ENCODE data around the gene UBL5.

UBL5 gene

GRCh38 chr19:9878511-9879196 lies 50.9 kb downstream of the UBL5 start:
- H3K4me3 ChIP-seq (ENCODE audit: low read depth, low read length), result no peak overlapping the region
- no peak for TF ChIP-seq CTCF (IDR thresholded peaks at IDR 0.05; ENCODE audit: low read depth, low read length)
- DNase-seq, result no peak
- H3K9me3 ChIP-seq (ENCODE audit: severe bottlenecking), result no peaks in the 10 kb centered on the region
- no peaks in the 10 kb centered on the region for H3K27me3 ChIP-seq (ENCODE audit: insufficient read depth, low read depth, severe bottlenecking)
- H3K36me3 ChIP-seq, result peaks cover 5% of the 10 kb centered on the region
- H3K27ac ChIP-seq, result no peak overlapping the region

Measured in WERI-Rb-1 (cell line).